Peyer's patch (tissue), 4 donors: ENCODE data around the gene KPNA4.

Experiments used
- POLR2A ChIP-seq, 2 donors: fragments of 450-650 bp; IDR thresholded peaks; one replicate each; pipeline ENCODE4 v1.5.1; 2017; ENCODE audit warnings: antibody characterized with exemption in 2 of 2, mild to moderate bottlenecking in 2 of 2, moderate library complexity in 2 of 2
- TF ChIP-seq, protein P1 (sequence below), 6 experiments: fragments of 450-650 bp in 4 of 6; fragments of 200-600 bp in 2 of 6; sonication (generic) in 1 of 6; IDR thresholded peaks; one replicate each; pipeline ENCODE4 v1.5.1; 2017 to 2019; ENCODE audit warnings: antibody characterized with exemption in 6 of 6, mild to moderate bottlenecking in 3 of 6, moderate library complexity in 1 of 6

DNA sequence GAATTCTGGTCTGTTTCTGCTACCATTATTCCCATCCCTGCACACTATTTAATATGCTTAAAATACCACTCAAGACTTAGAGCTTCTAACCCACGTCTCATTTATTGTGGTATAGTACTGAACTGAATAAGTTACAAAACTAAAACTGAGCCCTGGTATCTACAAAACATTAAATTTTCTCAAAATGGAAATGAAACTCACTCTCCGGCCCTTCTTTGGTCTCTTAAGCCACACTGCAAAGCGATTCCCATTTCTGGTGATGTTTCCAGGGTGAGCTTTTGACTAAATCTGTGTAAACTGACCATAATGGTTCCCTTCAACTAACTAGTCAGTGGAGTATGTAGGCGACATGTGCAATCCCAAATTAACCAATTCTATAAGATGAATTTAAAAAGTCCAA lies 18.6 kb downstream of the KPNA4 start:
- TF ChIP-seq, protein P1, sequence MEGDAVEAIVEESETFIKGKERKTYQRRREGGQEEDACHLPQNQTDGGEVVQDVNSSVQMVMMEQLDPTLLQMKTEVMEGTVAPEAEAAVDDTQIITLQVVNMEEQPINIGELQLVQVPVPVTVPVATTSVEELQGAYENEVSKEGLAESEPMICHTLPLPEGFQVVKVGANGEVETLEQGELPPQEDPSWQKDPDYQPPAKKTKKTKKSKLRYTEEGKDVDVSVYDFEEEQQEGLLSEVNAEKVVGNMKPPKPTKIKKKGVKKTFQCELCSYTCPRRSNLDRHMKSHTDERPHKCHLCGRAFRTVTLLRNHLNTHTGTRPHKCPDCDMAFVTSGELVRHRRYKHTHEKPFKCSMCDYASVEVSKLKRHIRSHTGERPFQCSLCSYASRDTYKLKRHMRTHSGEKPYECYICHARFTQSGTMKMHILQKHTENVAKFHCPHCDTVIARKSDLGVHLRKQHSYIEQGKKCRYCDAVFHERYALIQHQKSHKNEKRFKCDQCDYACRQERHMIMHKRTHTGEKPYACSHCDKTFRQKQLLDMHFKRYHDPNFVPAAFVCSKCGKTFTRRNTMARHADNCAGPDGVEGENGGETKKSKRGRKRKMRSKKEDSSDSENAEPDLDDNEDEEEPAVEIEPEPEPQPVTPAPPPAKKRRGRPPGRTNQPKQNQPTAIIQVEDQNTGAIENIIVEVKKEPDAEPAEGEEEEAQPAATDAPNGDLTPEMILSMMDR (IDR thresholded peaks at IDR 0.05) = no peak
- TF ChIP-seq POLR2A (IDR thresholded peaks at IDR 0.05) = no peak
